ENCODE results near the gene TOMM6.

TOMM6 gene

DNA sequence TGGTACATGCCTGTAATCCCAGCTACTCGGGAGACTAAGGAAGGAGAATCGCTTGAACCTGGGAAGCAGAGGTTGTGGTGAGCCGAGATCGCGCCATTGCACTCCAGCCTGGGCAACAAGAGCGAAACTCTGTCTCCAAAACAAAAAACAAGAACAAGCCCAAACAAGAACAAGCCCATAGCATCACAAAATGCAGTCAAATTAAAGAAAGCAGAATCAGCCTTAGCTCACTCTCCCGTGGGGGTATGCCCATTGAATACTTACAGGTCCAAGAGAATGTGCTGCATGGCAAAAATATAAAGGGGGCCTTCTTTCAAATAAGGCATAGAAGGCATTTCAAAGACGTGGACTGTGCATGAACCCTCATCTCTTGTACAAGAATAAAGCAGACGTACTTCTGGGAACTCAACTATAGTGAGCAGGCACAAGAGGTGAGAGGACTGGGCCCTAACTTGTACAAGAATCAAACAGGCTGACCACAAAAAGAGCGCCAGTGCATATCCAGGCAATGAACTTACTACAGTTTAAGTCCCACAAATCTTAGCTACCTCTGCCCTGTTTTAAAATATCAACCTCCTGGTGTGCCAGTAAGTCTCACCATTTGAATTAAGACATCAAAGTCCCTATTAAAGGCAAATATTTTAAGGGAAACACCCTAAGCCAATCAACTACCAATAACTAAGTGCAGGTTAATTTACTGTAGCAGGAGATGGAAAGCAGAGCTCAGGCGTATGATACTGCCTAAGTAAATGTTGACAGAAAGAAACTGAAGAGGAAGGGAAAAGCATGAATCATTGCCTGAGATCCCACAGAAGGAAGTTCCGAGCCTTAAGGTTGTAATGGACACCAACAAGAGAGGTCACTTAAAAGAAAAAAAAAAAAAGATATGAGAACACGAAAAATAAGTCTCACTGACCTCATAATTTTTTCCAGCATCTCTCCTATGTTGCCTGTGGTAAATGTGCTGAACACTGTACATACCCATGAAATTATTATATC lies 37.4 kb downstream of the TOMM6 start:
- no peak for DNase-seq

DNA sequence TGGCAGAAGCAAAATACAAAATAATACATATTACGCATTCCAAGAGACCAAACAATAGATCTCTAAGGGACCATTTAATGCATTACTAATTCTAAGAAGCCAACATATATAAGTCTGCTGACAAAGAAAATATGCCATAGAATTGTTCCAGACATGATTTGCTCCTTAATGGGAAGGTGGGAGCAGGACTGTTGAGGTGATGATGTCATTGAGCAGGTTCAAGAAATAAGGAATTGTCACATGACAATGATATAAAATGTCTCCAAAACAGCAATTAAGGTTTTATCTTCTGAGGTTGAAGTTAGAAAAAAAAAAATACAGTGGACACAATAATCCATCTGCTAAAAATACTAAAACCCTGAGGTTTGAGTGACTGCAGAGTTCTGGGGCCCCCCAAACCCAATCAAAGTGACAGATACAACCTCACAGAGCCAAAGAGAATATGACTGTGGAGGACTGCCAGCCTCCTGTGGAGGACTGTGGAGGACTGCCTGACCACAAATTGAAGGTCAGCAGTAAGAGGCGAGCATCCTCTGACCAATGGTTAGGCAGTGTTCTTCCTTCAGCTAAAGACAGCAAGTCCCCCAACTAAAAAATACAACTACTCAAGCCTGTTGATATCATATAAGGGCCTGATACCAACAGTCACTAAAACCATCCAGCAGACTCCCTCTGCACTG lies 39.0 kb downstream of the TOMM6 start:
- DNase-seq, result no peak

DNA sequence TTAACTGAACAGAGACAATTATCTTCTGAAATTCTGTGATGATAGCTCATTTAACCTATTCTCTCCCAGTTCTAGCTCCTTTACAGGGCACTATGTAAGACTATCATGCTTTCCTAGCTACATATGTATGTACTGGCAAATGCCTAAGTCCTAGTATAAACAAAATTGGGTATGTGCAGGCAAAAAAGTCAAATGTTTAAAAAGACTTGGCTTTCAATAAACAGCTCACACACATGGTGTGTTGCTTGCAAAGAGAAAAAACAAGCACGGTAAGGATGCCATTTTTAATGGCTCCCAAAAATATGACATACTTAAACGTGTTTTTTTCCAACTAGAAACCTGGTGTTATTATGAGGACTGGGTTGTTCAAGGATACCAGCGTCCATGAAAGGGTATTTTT lies 44.8 kb downstream of the TOMM6 start:
- no peak for DNase-seq

DNA sequence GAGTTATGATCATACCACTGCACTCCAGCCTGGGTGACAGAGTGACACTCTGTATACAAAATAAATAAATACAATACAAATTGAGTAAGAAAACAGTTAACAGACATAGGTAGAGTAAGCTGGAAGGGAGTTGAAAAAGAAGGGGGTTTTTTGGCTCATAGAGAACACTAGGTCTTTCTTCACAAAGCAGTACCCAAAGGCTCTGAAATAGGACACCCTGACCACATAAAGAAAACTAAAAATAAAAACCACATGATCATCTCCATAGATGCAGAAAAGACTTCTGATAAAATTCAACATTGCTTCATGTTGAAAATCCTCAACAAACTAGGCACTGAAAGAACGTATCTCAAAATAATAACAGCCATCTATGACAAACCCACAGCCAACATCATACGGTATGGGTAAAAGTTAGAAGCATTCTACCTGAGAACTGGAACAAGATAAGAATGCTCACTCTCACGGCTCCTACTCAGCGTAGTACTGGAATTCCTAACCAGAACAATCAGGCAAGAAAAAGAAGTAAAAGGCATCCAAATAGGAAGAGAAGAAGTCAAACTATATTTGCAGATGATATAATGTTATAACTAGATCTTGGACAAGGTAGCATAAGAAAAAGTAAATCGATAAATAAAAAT lies 48.6 kb downstream of the TOMM6 start:
- no peak for DNase-seq

DNA sequence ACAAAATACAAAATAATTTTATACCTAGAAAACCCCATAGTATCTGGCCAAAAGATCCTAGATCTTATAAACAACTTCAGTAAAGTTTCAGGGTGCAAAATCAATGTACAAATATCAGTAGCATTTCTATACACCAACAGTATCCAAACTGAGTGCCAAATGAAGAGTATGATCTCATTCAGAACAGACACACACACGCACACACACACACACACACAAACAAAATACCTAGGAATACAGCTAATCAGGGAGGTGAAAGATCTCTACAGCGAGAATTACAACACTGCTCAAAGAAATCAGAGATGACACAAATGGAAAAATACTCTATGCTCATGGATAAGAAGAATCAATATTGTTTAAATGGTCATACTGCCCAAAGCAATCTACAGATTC lies 49.2 kb downstream of the TOMM6 start:
- no peak for DNase-seq

Measured in activated T-cell treated with anti-CD3 and anti-CD28 coated beads, Interleukin-2, amount 50 U/mL, for 48 hours (primary cell).